DMS53 (cell line): ENCODE data around the gene COX4I1.
A peak's percentile ranks its signal among the peaks of the same experiment; 100 is the strongest.

Experiments
- DNase-seq: peaks from one replicate; lab custom pipeline; 2025; lab: John Stamatoyannopoulos, UW

Gene COX4I1

DNA sequence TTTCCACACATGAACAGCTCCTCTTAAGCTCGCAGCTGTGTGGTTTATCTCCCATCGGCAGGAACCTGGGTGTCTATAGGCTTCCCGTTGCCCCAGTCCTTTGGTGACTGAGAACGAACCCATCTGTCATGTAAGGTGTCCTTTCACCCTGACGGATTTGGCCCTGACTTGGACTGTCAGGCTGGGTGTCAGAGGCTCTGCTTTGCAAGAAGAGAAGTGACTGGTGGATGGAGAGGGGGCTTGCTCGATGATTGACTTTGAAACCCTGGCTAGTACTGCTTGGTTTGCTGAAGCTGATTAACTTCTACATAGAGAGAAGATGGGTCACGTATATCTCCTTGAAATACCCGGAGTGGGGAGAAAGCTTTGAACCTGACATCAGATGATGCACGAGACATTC is 42.9 kb downstream of the COX4I1 start:
- DNase-seq = no peak

DNA sequence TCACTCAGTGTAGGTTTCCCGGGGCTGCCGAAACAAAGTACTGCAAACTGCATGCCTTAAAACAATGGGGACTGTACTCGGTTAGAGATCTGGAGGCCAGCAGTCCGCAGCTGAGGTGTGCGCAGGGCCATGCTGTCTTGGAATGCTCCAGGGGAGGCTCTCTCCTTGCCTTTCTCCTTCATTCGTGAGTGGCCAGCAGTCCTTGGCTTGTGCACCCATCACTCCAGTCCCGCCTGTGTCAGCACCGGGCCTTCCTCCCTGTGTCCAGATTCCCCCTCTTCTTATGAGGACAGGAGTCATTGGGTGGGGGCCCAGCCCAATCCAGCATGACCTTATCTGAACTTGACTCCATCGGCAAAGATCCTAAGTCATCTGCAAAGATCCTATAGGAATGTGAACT is 43.4 kb downstream of the COX4I1 start:
- no peak for DNase-seq

DNA sequence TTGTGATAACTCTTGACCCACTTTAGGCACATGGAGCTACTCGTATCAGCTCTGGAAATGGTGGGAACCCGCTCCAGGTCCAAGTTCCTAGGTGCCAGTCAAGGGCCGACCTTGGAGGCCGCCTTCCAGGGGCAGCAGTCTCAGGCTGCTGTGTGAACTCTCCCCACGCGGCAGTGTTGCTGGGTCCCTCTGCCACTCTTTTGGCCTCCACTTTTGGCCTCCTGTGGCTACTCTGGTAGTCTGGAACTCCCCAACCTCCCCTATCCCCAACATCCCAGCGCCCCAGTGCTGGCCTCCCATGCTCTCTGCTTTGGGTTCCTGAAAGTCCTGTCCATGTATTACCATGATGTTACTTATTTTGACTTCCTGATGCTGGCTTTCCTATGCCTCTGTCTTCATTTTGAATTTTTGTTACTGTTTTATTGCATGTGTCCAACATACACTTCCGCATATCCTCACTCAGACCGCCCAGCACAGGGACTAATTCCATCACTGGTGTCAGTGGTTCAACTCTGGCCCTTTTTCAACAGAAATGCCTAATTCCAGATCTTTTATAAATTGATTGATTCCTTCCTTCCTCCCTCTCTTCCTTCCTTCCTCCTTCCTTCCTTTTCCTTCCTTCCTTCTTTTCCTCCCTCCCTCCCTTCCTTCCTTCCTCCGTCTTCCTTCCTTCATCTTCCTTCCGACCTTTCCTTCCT is 44.1 kb downstream of the COX4I1 start:
- DNase-seq = no peak

DNA sequence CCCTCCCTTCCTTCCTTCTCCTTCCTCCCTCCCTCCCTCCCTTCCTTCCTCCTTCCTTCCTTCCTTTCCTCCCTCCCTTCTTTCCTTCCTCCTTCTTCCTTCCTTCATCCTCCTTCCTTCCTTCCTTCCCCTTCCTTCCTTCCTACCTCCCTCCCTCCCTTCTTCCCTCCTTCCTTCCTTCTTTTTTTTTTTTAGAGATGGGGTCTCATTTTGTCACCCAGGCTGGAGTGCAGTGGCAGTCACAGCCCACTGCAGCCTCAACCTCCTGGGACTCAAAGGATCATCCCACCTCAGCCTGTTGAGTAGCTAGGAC is 44.6 kb downstream of the COX4I1 start:
- no peak for DNase-seq

DNA sequence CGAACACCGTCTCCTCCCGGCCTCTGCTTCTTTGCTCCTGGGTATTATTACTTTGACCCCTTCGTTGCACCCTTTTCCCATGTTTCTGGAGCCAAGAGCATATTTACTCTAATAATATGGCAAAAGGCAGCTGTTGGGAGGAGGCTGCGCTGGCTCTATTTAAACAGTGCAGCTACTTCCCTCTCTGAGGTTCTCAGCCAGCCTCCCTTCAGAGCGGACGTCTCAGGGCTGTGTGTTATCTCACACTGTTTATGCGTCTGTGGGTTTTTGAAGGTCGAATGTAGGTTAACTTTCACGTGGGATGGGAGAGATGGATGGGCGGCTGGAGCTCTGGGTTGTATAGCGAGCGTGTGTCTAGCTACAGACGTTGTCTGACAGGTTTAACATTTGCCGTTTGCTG is 45.3 kb downstream of the COX4I1 start:
- DNase-seq = peak; percentile 7

DNA sequence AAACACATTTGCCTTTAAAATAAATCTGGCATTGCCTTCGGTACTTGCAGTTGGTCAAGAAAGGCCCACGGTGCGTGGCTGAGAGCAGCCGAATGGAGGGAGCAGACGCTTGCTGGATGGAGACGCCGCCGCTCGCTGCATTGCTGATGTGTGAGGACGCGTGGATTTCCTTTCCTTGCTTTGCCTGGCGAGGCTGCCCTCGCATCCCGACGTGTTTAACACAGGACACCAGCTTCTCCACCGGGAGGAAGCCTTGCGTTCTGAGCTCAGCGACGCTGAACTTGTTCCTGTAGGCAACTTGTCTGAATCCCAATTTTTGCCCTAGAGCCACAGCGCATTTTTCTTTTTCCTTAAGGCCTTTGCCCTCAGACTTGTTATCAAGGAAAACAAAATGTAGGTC is 45.8 kb downstream of the COX4I1 start:
- no peak for DNase-seq

DNA sequence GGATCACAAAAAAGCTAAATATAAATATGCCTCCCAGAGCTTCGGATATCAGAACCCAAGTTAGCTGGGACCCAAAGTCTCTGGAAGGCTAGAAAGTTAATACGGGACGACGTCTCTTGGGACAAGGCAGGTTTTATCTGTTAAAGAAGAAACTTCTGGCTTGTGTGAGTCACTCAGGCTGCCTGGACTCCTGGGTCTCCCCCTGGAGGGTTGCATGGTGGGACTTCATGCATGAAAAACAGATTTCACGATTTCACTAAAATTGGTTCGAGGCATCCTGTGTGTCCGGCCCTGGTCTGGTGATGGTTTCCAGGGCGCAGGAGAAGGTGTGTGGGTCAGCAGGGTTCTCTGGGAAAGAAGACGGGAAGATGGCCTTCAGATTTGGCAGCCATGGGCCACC is 47.0 kb downstream of the COX4I1 start:
- DNase-seq = no peak

DNA sequence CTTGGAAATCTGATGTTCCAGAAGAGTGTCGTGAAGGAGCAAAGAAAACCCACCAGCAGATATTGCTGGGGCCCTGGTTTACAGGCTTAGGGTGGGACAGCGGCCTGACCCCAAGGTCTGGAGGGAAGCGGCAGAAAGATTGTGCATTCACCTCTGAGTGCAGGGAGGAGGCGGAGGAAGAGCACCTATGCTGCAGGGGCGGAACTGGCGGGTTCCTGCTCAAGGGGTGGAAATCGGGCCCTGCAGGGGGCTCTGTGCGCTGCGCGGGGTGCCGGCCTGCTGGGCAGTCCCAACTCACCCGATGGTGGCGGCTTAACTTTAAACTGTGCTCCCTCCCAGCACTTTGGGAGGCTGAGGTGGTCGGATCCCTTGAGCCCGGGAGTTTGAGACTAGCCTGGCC is 47.5 kb downstream of the COX4I1 start:
- DNase-seq = no peak

DNA sequence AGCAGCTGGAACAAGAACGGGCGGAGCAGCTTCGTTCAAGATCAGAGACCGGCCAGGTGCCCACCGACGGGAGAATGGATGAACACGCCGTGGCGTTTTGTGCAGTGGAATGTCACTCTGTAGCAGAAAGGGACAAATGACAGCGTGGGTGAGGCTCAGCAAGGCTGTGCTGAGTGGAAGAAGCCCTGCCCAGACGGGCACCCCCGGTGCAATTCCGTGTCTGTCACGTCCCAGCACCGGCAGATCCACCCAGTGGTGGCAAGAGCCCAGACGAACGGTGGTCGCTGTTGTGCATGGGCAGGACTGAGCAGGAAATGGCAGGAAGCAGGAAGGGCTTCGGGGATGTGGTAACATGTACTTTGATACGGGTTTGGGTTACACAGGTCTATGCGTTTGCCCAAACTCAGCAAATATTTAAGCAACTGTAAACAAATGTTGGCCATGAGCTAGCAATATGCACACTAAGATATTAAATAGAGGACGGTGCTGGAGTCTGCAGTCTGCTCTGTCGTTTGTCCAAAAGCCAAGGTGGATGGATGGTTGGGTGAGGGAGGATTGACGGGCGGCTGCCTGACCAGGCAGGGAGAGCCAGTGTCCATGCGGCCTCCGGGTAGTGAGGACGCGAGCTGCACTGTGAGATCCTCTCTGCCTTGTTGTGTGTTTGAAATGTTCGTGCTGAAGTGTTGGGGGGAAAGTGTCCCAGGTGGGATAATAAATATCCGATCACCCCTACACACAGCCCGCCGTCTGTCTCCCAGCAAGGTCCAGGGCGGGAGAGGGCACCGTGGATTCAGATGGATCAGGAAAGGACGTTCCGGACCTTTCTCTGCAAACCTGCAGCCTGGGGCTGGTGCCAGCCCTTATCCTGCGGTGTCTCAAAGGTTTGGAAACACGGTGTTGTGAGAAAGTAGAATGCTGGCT is 48.4 kb downstream of the COX4I1 start:
- no peak for DNase-seq

DNA sequence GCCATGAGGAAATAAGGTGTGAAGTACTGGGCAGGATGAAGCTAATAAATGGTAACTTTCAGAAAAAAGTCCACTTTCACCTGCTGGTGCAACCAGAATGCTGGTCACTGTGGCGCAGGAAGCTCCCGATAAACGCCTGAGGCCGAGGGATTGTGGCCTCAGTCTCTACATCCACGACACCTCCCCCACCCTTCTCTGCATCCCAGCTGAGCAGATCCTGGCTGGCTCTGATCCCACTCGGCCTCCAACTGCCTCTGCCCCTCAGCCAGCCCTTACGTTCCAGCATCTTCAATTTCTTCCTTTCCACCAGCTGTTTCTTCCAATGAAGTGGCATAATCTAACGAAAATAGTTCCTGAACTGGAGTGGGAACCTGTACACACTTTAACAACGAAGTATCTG is 49.5 kb downstream of the COX4I1 start:
- DNase-seq = no peak

DNA sequence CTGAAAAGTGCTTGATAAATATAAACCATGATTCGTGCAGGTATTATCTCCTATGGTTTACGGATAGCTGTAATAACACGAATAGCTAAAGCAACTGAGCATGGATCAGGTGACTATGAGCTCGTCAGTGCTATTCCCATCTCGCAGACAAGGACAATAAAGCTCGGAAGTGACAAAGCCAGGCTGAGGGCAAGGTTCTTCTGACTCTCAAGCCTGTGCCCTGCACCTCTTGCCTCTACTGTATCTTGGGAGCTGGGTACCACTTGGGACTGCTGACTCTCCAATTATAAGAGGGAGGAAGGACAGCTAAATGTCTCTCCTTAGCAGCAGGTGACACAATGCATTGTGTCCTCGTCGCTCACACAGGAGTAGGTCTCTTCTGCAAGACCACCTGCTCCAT is 49.9 kb downstream of the COX4I1 start:
- DNase-seq = no peak

DNA sequence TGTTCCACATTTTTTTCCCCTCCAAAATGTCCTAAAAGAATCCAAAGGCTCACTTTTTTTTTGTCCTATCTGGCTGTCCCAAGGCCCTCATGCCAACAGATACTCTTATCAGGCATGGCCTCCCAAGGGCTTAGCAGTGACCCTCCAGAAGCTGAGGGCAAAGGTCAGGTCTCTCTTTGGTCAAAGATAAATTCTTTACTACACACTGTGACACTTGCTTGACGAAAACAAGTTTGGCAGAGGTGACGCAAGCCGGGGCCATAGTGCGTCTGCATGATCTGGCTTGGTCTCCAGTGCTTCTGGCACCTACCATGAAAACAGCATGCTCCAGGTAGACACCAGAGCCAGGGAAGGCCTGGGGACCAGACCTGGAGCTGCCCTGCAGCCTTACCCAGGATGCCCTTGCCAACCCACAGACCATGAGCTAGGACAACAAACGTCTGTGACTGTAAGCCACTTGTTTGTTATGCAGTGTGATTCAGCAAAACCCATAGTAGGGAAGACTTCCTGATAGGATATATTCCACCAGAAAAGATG is 50.9 kb downstream of the COX4I1 start:
- DNase-seq = no peak

DNA sequence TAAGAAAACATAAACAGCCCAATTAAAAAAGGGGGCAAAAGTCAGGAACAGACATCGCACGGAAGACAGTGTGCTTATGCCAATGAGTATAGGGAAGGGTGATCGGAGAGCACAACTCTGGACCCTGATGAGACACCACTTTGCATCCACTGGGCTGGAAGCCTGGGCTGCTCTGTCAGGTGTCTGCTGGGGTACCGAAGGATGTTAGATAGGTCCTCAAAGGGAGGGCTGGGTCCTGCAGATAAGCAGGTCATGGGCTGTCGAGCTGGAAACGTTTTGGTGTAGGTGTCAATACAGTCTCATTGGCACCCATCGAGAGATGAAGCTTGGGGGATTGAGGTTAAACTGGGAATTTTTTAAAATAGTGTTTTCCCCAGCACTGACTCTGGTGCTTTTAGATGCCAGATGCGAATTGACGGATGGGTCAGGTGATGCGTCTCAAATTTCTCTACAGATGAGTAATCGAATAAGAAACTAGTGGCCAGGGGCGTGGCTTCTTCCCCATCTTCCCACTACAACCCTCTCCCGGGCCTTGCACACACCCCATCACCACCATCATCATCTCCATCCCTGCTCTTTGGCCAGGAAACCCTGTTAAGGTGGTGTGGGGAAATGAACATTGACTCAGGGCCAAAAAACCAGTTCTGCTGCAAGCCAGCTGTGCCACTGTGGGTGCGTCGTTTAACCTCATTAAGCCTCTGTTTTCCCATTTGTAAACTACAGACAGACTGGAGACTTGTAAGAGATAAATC is 51.7 kb downstream of the COX4I1 start:
- DNase-seq = no peak

DNA sequence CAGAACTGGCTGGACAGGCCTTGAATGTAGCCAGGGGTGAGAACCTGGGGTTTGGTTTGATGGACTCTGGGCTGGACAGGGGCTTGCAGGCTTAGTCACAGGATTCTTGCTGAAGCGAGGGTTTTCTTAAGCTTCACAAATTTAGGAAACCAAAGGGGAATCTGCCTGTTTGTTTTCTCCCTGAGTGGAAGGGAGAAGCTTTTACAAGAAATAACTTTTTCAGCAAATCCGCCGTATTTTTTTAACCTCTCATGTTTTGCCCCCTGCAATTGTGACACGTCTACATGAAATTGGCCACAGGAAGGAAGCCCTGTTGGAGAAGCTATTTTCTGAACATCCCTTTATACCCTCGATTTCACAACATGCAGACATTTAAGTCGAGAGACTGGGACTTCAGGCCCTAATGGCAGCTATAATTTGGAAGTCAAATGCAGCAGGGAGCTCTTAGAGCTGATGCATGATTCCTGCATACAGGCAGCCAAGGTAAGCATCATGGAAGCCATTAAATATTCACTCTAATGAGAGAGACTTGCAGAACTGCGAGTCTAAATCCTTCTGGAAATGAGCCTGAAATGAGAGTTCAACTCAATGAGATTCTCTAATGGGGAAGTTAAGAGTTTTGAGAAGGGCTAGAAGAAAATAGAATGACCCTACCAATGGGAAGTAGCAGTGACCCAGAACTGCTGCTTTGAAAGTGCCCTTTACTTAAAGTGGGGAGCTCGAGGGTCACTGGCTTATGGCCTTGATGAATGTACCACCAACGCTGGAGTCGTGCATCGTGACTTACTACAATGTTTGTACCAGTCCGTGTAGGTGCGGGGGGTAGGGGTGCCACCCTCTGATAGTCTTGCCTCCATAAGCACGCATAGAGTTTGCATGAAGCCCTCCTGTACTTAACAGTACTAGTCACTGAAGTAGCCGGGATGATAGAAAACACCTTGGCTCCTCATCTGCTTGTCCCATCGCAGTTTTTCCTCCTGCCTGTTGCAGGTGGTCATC is 54.4 kb downstream of the COX4I1 start:
- DNase-seq = no peak

DNA sequence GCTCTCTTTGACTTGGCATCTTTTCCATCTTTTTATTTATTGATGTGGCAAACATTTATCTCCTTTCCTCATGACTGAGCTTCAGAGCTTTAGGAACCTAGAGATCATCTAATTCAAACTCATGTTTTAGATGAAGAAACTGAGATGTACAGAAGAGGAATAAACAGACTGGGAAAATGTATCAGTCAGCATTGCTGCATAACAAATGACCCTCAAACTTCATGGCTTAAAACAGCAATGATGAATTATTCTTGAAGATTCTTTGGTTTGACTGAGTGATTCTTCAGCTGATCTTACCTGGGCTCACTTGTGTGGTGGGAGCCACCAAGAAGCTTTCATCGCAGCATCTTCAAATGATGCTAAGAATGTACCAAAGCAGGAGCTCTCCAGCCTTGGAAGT is 55.4 kb downstream of the COX4I1 start:
- DNase-seq = no peak

DNA sequence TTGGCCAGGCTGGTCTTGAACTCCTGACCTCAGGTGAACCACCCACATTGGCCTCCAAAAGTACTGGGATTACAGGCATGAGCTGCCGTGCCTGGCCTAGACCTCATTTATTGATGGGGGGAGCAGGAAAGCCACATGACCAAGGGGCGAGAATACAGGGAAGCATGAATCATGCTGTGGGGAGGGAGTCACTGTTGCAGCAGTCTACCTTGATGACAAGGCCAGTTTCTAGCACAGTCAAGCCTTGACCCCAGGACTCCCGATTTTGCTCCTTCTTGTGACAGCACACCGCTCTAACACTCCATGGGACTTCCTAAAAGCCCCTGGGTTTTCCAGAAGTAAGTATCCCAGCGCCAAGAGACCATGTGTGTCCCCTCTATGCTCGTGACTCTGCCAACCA is 56.6 kb downstream of the COX4I1 start:
- no peak for DNase-seq

DNA sequence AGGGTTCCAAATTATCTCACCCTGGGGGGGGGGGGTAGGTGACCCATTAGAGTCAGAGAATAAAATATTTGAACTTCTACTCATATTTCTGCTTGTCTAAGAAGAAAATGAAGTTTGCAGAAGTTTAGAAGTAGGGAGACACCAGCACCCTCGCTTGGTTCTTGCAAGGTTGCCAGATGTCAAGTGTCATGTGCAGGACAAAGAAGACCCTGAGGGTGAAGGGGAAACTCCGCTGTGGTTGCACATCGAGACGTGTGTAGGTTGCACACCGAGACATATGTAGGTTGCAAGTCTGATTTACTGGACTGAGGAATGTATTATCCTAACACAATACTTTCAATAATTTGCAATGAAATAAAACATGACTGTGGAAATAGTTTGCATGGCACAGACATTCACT is 57.1 kb downstream of the COX4I1 start:
- no peak for DNase-seq
